Stimulated activated CD4-positive, alpha-beta T cell treated with anti-CD3 and anti-CD28 coated beads, TNF-alpha, amount 100 ng/mL, for 4 hours (primary cell): ENCODE data around the gene TPCN1.

Source experiments
- DNase-seq, 3 experiments: peaks; one replicate each; pipeline ENCODE4 v3.0.0-alpha.2; 2020; ENCODE audit warnings: low read depth in 3 of 3

The TPCN1 gene

GRCh38 chr12:113221181-113221996, at the start of gene TPCN1:
TPCN1 (plus strand) TSS chr12:113221464; CDS start chr12:113226853, 5,389 bp downstream.
- peak; percentile 97 to 98 (median 97) for DNase-seq

GRCh38 chr12:113171543-113171942, 49.7 kb upstream of the TPCN1 start:
- DNase-seq = no peak

DNA sequence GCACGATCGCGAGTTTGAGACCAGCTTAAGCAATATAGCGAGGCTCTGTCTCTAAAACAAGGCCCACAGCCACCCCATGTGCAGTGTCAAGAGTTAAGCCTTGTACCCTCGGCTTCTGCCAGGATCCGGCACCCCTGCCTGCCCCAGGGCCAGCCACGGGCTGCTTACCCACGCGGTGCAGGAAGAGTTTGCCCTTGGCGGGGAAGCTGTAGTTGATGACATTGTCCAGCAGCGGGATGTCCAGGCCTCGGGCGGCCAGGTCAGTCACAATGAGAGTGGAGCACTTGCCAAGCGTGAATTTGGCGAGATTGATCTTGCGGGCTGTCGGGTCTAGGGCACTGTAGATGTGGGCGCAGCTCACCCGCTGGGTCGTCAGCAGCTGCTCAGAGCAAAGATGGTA, 49.1 kb upstream of the TPCN1 start:
- no peak for DNase-seq

DNA sequence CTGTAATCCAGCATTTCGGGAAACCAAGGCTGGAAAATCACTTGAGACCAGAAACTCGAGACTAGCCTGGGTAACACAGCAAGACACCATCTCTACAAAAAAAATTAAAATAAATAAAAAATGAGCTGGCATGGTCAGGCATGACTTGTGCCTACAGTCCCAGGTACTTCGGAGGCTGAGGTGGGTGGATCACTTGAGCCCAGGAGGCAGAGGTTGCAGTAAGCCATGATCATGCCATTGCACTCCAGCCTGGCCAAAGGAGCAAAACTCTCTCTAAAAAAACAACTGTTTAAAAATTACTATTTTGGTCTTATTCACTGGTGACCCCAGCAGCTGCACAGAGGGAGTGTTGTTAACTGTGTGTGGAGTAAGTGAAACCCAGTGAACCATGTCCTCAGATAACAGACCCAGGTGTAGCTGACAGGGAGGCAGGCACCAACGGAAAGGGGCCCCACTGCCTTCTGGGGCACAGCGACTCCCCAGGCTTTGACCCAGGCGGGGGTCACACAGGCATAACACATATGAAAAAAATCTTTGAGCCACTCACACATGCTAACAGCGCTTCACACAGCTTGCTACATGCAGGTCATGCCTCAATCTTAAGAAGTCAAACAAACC, 48.1 kb upstream of the TPCN1 start:
- DNase-seq = no peak

- peak; percentile 59 to 69 (median 63) for DNase-seq
Observed at GRCh38 chr12:113174461-113175384, 46.5 kb upstream of the TPCN1 start.

DNA sequence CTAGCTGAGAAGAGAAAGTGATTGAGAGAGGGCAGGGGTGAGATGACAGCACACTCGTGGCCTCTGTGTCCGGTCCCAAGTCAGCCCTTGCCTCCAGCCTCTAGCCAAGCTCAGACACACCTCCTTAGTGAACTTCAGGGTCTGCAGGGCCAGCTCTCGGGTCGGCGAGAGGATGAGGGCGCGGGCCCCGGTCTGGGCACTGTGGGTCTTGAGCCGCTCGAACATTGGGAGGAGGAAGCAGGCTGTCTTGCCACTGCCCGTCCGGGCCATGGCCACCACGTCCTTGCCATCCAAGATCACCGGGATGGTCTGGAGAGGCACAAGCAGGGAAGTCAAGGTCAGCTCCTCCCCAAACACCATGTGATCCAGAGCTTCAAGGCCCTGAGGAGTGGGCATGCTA, 42.2 kb upstream of the TPCN1 start:
- no peak for DNase-seq

DNA sequence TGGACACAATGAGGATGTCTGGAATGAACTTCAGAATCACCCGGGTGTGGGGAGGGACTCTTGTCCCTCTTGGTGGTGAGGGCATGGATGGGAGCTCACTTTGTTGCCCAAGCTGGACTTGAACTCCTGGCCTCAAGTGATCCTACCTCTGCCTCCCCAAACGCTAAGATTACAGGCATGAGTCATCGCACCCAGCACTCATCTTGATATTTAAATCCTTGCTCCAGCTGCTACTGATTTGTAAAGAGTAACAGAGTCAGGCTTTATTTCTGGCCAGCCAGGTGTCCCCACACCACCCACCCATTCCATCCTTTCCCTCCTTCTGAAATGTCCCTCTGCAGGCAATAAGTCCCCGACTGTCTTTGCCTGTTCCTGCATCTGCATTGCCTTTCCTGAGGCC, 40.9 kb upstream of the TPCN1 start:
- no peak for DNase-seq

GRCh38 chr12:113181975-113182374, 39.3 kb upstream of the TPCN1 start:
- no peak for DNase-seq

DNA sequence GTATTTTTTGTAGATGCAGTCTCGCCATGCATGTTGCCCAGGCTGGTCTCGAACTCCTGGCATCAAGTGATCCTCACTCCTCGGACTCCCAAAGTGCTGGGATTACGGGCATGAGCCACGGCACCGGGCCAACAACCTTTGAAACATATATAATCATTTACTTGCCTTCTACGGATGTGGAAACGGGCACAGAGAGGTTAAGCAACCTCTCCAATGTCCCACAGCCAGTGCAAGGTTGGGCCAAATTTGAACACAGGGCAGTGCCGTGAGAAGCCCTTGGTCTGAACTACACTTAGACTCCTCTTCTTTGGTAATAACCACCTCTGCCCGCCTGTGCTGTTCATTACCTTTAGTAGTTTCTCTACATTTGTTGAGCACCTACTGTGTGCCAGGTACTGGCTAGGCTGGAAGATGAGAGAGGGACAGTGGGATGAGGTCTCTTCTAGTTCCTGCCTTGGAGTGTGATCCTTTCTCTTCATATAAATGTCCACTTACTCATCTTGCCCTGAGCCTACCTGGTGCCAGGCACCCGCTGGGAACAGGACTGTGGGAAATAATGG, 38.2 kb upstream of the TPCN1 start:
- no peak for DNase-seq

DNA sequence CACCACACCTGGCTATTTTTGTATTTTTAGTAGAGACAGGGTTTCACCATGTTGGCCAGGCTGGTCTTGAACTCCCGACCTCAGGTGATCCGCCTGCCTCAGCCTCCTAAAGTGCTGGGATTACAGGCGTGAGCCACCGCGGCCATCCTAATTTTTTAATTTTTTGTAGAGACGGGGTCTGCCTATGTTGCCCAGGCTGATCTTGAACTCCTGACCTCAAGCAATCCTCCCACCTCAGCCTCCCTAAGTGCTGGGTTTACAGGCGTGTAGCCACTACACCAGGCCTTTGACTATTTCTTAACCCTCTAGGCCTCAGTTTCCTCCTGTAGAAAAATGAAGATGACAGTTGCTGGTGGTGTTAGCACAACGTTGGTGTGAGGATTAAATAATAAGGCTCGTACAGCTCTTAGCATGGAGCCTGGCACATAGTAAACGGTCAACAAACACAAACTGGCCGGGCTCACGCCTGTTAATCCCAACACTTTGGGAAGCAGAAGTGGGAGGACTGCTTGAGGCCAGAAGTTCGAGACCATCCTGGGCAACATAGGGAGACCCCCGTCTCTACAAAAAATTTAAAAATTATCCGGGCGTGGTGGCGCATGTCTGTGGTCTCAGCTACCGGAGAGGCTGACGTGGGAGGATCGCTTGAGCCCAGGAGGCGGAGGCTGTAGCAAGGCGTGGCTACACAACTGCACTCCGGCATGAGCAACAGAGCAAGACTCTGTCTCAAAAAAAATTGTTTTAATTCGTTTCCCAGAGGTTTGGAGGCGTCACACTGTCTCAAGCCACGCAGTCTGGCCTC, 37.0 kb upstream of the TPCN1 start:
- no peak for DNase-seq

DNA sequence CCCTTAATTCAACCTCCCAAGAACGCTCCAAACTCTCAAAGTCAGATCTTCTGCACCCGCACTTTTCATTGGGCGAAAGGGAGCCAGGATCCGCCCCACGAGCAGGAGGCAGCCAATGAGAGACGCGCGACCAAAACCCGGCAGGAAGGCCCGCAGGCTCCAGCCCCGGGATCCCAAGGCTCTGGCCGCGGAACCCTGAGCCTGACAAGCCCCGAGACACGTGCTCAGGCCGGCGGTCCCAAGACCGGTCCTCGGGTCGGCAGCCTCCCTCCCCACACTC, 36.4 kb upstream of the TPCN1 start:
- DNase-seq = peak; percentile 75 to 79 (median 77)

DNA sequence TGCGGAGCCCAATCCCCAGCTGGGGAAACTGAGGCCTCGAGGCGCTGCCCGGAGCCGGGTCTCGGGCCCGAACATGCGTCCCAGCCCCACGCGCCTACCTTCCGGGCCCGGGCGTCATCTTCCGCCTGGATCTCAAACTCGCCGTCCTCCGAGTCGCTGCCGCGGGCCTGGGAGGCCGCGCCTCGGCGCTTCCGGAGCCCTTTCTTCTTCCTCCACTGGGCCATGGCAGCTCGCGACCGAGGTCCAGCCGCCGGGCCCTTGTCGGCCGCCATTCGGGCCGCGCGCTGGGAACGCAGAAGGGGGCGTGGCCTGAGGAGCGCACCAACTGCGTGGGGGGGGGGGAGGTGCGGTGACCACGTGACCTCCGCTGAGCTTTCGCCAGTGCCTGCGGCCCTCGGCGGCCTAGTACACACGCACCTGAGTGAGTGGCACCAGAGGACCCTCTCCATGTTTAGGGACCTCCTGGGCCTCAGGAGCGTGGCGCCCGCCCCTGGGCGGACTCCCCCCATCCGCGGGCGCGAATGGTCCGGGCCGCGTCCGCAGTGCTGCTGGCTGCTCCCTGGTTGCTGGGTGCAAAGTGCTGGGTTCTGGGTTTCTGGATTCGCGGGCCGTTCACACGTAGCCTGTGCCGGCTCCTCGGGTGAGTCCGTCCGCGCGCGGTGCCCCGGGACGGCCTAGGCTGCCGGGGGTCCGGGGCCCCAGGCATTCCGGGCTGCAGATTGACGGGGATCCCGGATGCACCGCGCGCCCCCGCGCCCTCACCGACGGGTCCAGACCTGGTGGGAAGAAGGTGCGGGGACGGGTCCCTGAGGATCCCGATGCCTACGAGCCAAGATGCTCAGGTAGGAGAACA, 35.9 kb upstream of the TPCN1 start, which contains the start of the genes DDX54 and RITA1:
DDX54 (minus strand) TSS at position 299 of the 853 bp plus-strand sequence; CDS start at position 272, 27 bp downstream.
RITA1 (plus strand) TSS at position 542 of the 853 bp plus-strand sequence. CDS start 1,026 bp downstream, outside the sequence.
- DNase-seq = peak; percentile 68 to 81 (median 70)

DNA sequence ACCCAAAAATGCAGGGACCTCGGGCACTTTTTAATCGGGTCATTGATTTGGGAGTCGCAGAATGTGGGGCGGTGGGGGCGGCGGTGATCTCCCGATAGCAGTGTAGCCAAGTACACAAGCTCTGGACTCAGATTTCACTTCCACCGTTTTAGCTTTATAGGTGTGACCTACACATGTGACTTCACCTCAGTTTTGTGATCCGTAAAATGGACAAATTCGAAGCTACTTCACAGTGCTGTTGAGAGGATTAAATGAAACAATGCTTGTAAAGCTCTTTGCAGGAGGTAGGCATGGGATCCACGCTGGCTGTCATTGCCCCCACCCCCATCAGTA, 35.3 kb upstream of the TPCN1 start:
- DNase-seq = no peak

DNA sequence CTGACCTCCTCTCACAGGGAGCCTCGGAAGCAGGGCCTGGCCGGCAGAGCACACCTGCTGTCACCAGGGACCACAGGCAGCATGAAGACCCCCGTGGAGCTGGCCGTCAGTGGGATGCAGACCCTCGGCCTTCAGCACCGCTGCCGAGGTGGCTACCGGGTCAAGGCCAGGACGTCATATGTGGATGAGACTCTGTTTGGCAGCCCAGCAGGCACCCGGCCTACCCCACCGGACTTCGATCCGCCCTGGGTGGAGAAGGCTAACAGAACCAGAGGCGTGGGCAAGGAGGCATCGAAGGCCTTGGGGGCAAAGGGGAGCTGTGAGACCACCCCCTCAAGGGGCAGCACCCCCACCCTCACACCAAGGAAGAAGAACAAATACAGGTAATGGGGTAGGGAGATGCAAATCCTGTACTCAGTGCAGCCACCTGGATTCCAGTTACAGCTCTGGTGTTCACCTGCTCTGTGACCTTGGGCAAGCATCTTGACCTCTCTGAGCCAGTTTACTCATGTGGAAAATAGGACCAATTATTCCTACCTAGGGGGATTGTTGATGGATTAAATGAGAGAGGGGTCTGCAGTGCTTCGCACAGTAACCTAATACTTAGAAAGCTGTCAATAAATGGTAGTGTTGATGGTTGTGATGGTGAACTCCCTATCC, 34.5 kb upstream of the TPCN1 start:
- DNase-seq = no peak

- no peak for DNase-seq
Observed at GRCh38 chr12:113189361-113189760, 31.9 kb upstream of the TPCN1 start.

DNA sequence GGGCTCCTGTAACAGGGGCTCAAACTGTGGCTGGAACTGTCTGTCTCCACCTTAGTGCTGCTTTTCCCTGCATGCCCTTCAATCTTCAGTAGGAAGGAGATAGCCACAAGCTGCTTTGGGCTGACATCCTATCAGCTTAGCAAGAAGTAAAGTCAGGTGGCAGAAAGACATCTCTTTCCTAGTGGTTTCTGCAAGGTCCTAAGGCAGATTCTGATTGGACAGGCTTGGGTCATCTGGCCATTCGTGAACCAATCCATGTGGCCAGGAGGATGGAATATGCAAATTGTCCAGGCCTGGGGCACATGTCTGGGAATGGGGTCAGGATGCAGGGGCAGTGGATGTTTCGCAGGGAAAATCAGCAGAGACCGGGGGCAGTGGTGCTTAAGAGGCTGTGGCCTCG, 30.5 kb upstream of the TPCN1 start:
- no peak for DNase-seq

DNA sequence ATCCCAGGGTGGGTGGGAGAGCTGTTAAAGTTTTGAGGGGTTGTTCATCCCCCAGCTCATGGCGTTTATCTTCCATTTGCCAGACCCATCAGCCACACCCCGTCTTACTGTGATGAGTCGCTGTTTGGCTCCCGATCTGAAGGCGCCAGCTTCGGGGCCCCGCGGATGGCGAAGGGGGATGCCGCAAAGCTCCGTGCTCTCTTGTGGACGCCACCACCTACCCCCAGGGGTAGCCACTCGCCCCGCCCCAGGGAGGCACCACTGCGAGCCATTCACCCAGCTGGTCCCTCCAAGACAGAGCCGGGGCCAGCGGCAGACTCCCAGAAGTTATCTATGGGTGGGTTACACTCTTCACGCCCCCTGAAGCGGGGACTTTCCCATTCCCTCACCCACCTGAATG, 30.0 kb upstream of the TPCN1 start:
- no peak for DNase-seq

- DNase-seq = no peak
Observed at GRCh38 chr12:113194971-113195391, 26.3 kb upstream of the TPCN1 start.

DNA sequence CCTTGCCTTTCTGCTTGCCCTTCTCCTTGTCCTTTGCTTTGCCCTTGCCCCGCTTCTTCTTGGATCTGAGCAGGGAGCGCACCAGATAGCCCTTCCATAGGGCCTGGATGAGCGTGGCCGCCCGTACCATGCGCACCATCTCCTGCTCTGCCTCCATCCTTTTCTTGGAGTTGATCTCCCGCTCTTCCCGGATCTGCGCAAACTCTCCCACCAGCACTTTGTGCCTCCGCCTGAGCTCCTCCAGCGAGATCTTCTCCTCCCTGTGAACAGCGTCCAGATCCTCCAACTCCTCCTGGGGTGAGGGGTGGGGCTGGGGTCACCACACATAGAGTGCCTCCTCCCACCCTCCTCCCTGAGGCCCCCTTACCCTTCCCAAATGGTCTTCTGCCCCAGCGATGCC, 25.7 kb upstream of the TPCN1 start:
- DNase-seq = no peak

GRCh38 chr12:113196582-113196981, 24.7 kb upstream of the TPCN1 start:
- no peak for DNase-seq
